HG02840 (cell line): ENCODE measurements around the gene LARP1B.
"Not testable (repeated sequence)": the region's sequence is repeated elsewhere in the genome, so short reads cannot be mapped to it uniquely, and the experiment has no call there.

ENCODE experiments used
- ATAC-seq: cut with Tn5 transposase; IDR thresholded peaks from one replicate; pipeline ENCODE4 v1.9.1; 2021; ENCODE audit warnings: mild to moderate bottlenecking, moderate library complexity, moderate number of reproducible peaks; ENCODE audit not compliant: unreplicated experiment, low FRiP score

LARP1B gene

DNA sequence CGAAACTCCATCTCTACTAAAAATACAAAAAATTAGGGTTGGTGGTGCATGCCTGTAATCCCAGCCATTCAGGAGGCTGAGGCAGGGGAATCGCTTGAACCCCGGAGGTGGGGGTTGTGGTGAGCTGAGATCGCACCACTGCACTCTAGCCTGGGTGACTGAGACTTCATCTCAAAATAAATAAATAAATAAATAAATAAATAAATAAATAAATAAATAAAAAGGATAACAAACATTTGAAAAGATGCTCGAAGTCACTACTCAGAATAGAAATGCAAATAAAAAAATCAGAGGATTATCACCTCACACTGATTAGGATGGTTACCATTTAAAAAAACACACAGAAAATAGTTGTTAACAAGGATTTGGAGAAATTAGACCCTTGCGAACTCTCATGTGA is 73.8 kb downstream of the LARP1B start:
- ATAC-seq, result no peak

- ATAC-seq, result no peak
Measured at GRCh38 chr4:128135391-128135790, 74.3 kb downstream of the LARP1B start.

- no peak for ATAC-seq
Measured at GRCh38 chr4:128141866-128142265, 80.8 kb downstream of the LARP1B start.

GRCh38 chr4:128145727-128146126 is 84.6 kb downstream of the LARP1B start:
- no peak for ATAC-seq

DNA sequence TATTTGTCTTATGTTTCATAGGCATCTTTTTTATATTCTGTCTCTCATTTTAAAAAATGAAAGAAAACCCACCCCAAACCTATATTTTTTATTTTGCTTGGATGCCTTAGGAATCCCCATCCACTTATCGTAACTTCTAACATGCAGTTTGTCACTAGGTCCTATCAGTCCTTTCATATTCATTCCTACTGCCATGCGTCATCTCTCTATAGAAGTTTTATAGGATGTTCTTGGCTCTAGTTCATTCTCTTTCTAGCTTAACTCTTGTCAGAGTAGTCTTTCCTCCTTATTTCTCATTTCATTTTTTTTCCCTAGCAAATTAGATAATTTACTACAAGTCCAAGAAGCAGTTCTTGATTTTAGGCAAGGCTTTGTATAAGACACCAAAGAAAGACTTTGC is 92.7 kb downstream of the LARP1B start:
- no peak for ATAC-seq

DNA sequence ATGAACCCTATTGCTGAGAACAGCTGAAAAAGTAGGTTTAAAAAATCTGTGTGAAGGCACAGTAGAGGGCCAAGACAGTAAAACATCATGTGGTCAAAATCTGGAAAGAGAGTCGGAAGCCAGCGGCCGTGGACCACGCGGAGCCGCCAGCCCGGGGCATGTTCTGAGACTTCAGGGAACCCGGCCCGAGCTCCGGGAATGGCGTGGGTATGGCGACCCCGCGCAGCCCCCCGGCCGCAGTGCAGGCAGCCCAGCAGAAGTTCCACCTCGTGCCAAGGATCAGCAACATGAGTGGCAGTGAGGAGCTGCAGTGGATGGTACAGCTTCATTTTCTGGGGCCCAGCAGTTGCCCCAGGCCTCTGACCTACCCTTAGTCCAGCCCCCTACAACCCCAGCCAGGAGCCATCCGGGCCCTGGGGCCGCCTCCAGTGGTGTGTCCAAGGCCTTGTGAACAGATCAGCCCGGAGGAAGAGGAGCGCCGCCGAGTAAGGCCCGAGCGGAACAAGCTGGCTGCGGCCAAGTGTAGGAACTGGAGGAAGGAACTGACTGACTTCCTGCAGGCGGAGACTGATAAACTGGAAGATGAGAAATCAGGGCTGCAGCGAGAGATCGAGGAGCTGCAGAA is 94.2 kb downstream of the LARP1B start:
- no peak for ATAC-seq

DNA sequence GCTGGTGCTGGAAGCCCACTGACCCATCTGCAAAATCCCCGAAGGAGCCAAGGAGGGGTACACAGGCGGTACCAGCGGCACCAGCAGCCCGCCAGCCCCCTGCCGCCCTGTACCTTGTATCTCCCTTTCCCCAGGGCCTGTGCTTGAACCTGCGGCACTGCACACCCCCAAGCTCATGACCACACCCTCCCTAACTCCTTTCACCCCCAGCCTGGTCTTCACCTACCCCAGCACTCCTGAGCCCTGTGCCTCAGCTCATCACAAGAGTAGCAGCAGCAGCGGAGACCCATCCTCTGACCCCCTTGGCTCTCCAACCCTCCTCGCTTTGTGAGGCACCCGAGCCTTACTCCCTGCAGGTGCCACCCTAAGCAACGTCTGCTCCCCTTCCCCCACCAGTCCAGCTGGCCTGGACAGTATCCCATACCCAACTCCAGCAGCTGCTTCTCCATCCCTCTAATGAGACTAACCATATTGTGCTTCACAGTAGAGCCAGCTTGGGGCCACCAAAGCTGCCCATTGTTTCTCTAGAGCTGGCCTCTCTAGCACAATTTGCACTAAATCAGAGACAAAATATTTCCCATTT is 94.9 kb downstream of the LARP1B start:
- no peak for ATAC-seq

GRCh38 chr4:128156472-128156871 is 95.4 kb downstream of the LARP1B start:
- ATAC-seq, result not testable (repeated sequence)

- no peak for ATAC-seq
Measured at GRCh38 chr4:128158894-128159293, 97.8 kb downstream of the LARP1B start.

GRCh38 chr4:128159967-128160366 is 98.9 kb downstream of the LARP1B start:
- ATAC-seq, result no peak

- no peak for ATAC-seq
Measured at GRCh38 chr4:128161138-128161537, 100.0 kb downstream of the LARP1B start.

GRCh38 chr4:128162434-128162833 is 101.3 kb downstream of the LARP1B start:
- no peak for ATAC-seq

DNA sequence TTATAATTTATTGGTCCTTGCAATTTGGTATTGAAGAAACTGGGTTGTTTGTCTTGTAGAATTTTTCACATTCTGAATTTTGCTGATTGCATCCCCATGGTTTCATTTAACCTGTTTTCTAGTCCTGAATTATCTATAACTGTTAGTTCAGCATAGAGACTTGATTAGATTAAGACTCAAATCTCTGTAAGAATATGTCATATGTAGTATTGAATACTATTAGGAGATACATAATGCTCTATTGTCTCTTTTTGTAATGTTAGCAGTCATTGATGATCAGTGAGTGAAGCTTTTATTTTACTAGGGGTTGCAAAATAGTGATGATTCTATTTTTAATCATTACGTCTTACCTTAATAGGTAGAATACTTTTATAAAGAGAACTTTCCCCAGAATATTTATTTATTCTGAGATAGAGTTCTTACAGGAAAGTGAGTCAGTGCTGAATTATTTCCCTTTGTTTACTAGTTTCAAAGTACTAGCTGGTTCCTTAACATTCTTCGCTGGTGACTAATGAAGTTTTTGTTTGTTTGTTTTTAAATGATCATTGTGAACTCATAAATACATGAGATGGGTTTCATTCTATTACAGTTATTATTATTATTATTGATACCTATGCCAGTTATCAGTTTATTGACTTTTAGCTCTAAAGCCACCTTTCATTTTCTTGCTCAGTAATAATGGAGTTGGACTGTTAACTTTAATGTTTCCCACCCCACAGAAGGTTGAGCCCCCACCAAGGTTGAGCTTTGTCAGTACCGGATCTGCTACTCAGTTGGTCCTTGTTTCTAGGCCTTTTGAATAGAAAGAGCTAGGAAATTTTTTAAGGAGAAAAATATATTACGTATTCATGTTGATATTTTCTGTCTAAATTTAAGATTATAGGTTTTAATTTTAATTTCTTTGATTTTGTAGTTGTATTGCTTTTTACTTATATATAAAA is 102.3 kb downstream of the LARP1B start:
- no peak for ATAC-seq

DNA sequence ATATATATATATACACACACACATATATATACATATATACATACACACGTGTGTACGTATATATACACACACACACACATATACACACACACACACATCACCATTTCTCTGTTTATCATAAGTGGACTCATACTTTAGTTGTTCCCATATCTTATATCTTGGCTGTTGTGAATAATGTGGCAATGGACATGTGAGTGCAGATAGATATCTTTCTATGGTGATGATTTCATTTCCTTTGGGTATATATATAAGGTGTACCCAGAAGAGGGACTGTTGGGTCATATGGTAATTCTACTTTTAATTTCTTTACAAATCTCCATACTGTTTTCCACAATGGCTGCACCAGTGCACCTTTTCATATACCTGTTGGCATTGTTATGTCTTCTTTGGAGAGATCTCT is 105.9 kb downstream of the LARP1B start:
- ATAC-seq, result no peak

DNA sequence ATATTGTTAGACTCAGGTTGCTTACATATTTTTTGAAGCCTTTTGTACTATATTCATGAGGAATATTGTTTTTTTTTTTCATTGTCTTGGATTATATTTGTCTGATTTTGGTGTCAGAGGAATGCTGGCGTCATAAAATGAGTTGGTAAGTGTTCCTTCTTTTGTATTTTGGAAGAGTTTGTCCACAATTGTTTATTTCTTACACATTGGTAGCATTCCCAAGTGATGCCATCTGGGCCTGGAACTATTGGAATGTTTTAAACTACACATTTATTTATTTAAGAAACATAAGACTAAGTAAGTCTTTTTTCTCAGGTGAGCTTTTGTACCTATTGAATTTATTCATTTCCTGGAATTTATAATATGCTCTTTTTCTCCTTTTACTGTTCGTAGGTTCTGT is 107.6 kb downstream of the LARP1B start:
- no peak for ATAC-seq

DNA sequence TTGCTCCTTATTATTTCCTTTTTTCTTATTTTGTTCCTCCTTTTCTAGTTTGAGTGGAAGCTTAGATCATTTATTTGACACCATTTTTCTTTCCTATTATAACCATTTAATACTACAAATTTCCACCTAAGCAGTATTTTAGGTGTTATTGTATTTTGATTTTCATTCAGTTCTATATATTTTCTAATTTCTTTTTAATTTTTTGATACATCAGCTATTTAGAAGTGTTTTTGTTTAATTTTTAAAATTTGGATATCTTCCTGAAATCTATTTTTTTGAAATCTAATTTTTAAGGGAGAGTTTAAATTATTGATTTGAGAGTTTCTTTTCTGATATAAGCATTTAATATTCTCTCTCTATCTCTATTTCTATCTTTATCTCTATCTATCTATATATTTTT is 108.1 kb downstream of the LARP1B start:
- no peak for ATAC-seq

GRCh38 chr4:128176643-128177042 is 115.5 kb downstream of the LARP1B start:
- ATAC-seq, result no peak

DNA sequence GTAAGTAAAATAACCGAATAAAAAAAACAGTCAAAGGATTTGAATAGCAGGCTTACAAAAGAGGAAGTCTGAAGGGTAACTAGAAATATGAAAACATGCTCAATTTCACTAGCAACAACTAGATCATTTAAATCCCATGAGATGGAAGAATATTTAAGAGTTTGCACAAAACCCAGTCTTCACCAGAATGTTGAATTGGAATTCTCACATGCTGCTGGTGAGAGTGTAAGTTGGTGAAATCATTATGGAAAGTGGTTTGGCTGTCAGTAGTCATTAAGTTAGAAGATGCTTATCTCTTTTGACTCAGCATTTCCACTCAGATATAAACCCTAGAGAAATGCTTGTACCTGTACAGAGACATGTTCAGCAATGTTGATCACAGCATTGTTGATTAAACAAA is 116.4 kb downstream of the LARP1B start:
- ATAC-seq, result no peak

DNA sequence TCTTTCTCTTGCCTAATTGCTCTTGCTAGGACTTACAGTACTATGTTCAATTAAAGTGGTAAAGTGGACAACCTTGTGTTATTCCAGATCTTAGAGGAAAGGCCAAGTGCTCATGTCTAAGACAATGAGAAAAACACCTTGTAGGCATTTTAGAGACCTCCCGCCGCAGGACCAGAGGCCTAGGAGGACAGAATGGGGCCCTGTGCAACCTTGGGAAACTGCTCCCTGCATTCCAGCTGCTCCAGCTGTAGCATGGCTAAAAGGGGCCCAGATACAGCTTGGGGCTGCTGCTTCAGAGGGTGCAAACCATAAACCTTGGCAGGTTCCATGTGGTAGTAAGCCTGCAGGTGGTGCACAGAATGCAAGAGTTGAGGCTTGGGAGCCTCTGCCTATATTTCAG is 125.5 kb downstream of the LARP1B start:
- no peak for ATAC-seq

- peak; percentile 88 for ATAC-seq
Measured at GRCh38 chr4:128191115-128191781, 130.1 kb downstream of the LARP1B start.
